GM20431 (cell line): ENCODE results near the gene ITPR1.

Experiments
- in situ Hi-C: fragments of 300-500 bp; cut with MseI, MboI; formaldehyde crosslinking; loops from one replicate; pipeline ENCODE4 v1.15.0; 2020; ENCODE audit warnings: low sequenced_read_pairs; ENCODE audit not compliant: unreplicated experiment

The ITPR1 gene

GRCh38 chr3:4666071-4666470 lies 172.9 kb downstream of the ITPR1 start:
- in situ Hi-C loops: no loop called here

- in situ Hi-C loops: no loop called here
These were observed 177.2 kb downstream of the ITPR1 start for GRCh38 chr3:4670352-4670751.

GRCh38 chr3:4672725-4673275 lies 179.7 kb downstream of the ITPR1 start:
- in situ Hi-C loops: no loop called here

- in situ Hi-C loops: no loop called here
These were observed 181.1 kb downstream of the ITPR1 start for GRCh38 chr3:4674216-4674615.

- in situ Hi-C loops: no loop called here
These were observed 182.6 kb downstream of the ITPR1 start for GRCh38 chr3:4675704-4676103.

- in situ Hi-C loops: no loop called here
These were observed 185.2 kb downstream of the ITPR1 start for GRCh38 chr3:4678320-4678719.

GRCh38 chr3:4680227-4680691 lies 187.1 kb downstream of the ITPR1 start:
- in situ Hi-C loops: no loop called here

- in situ Hi-C loops: no loop called here
These were observed 187.7 kb downstream of the ITPR1 start for GRCh38 chr3:4680871-4681300.

GRCh38 chr3:4681301-4681700 lies 188.2 kb downstream of the ITPR1 start:
- in situ Hi-C loops: no loop called here

- in situ Hi-C loops: no loop called here
These were observed 191.0 kb downstream of the ITPR1 start for GRCh38 chr3:4684117-4684516.

- in situ Hi-C loops: no loop called here
These were observed 191.8 kb downstream of the ITPR1 start for GRCh38 chr3:4684976-4685375.

- in situ Hi-C loops: no loop called here
These were observed 192.7 kb downstream of the ITPR1 start for GRCh38 chr3:4685673-4686345.

GRCh38 chr3:4686619-4687018 lies 193.5 kb downstream of the ITPR1 start:
- in situ Hi-C loops: no loop called here

GRCh38 chr3:4687167-4687566 lies 194.0 kb downstream of the ITPR1 start:
- in situ Hi-C loops: no loop called here

- in situ Hi-C loops: no loop called here
These were observed 194.4 kb downstream of the ITPR1 start for GRCh38 chr3:4687596-4687995.

- in situ Hi-C loops: no loop called here
These were observed 195.3 kb downstream of the ITPR1 start for GRCh38 chr3:4688411-4688810.

GRCh38 chr3:4689021-4689420 lies 195.9 kb downstream of the ITPR1 start:
- in situ Hi-C loops: no loop called here

- in situ Hi-C loops: no loop called here
These were observed 197.1 kb downstream of the ITPR1 start for GRCh38 chr3:4690277-4690676.

- in situ Hi-C loops: no loop called here
These were observed 200.5 kb downstream of the ITPR1 start for GRCh38 chr3:4693620-4694019.

GRCh38 chr3:4695846-4696245 lies 202.7 kb downstream of the ITPR1 start:
- in situ Hi-C loops: no loop called here

- in situ Hi-C loops: no loop called here
These were observed 203.1 kb downstream of the ITPR1 start for GRCh38 chr3:4696266-4696665.
